GM21447 (cell line): ENCODE measurements around the gene LAMB2.

Source experiments
- ATAC-seq: cut with Tn5 transposase; IDR thresholded peaks from one replicate; pipeline ENCODE4 v1.9.1; 2021; ENCODE audit not compliant: unreplicated experiment

The LAMB2 gene

GRCh38 chr3:49122022-49122421 is 10.8 kb downstream of the LAMB2 start:
- no peak for ATAC-seq

GRCh38 chr3:49121132-49121736 is 11.6 kb downstream of the LAMB2 start:
- peak; percentile 23 for ATAC-seq

- ATAC-seq, result peak; percentile 85
Observed at GRCh38 chr3:49120438-49121131, 12.3 kb downstream of the LAMB2 start, which contains the start of gene USP19. Gene USP19 (minus strand): TSS chr3:49120823. CDS start chr3:49119145, 1,678 bp downstream.

- peak; percentile 9 for ATAC-seq
Observed at GRCh38 chr3:49120096-49120437, 12.8 kb downstream of the LAMB2 start.

- no peak for ATAC-seq
Observed at GRCh38 chr3:49119439-49119838, 13.4 kb downstream of the LAMB2 start.

GRCh38 chr3:49119036-49119435 is 13.8 kb downstream of the LAMB2 start:
- ATAC-seq, result no peak

GRCh38 chr3:49112262-49112661 is 20.6 kb downstream of the LAMB2 start:
- ATAC-seq, result no peak

GRCh38 chr3:49111347-49111746 is 21.5 kb downstream of the LAMB2 start:
- ATAC-seq, result no peak

GRCh38 chr3:49110780-49111179 is 22.1 kb downstream of the LAMB2 start:
- no peak for ATAC-seq

GRCh38 chr3:49108346-49108745 is 24.5 kb downstream of the LAMB2 start:
- ATAC-seq, result no peak

GRCh38 chr3:49104427-49105291 is 28.2 kb downstream of the LAMB2 start, which contains the start of gene QARS1:
Gene QARS1 (minus strand): TSS chr3:49104757. CDS start chr3:49104733, 24 bp downstream.
- peak; percentile 92 for ATAC-seq

- ATAC-seq, result no peak
Observed at GRCh38 chr3:49104052-49104426, 28.8 kb downstream of the LAMB2 start.

- ATAC-seq, result no peak
Observed at GRCh38 chr3:49100046-49100615, 32.7 kb downstream of the LAMB2 start.

GRCh38 chr3:49098910-49099630 is 33.8 kb downstream of the LAMB2 start:
- no peak for ATAC-seq

- ATAC-seq, result no peak
Observed at GRCh38 chr3:49098429-49098828, 34.4 kb downstream of the LAMB2 start.

- ATAC-seq, result peak; percentile 82
Observed at GRCh38 chr3:49093853-49094767, 38.7 kb downstream of the LAMB2 start, which contains the start of gene QRICH1. Gene QRICH1 (minus strand): TSS chr3:49094071. CDS start chr3:49077017, 17,054 bp downstream.

GRCh38 chr3:49092938-49093852 is 39.7 kb downstream of the LAMB2 start:
- ATAC-seq, result peak; percentile 24

GRCh38 chr3:49081429-49081828 is 51.4 kb downstream of the LAMB2 start:
- ATAC-seq, result no peak

GRCh38 chr3:49079270-49079669 is 53.6 kb downstream of the LAMB2 start:
- no peak for ATAC-seq
